Mucosa of descending colon (tissue), 3 donors: ENCODE data around the gene CCL24. TPM values are rescaled to one million over a fixed set of nuclear protein-coding genes. Genes with fewer than 3 reads are reported as not detected.
"Not testable (repeated sequence)": the region's sequence is repeated elsewhere in the genome, so short reads cannot be mapped to it uniquely, and the experiment has no call there.

Experiments
- ATAC-seq: fragments of 200-7000 bp; cut with Tn5 transposase; one replicate; pipeline ENCODE4 v1.9.1; 2020; ENCODE audit warnings: mild to moderate bottlenecking, moderate library complexity
- DNase-seq, 3 donors: peaks; one replicate each; pipeline ENCODE4 v3.0.0-alpha.2; 2020
- H3K36me3 ChIP-seq: fragments of 200-600 bp; one replicate; pipeline ENCODE4 v1.8.0; 2021; ENCODE audit warnings: low read depth, mild to moderate bottlenecking
- H3K4me1 ChIP-seq: fragments of 200-600 bp; one replicate; pipeline ENCODE4 v1.8.0; 2021; ENCODE audit warnings: low read depth, mild to moderate bottlenecking
- H3K4me3 ChIP-seq: fragments of 200-600 bp; one replicate; pipeline ENCODE4 v1.8.0; 2021; ENCODE audit warnings: mild to moderate bottlenecking
- H3K9me3 ChIP-seq: fragments of 200-600 bp; one replicate; pipeline ENCODE4 v1.8.0; 2021; ENCODE audit warnings: mild to moderate bottlenecking
- intact Hi-C, 2 donors: fragments of 100-400 bp; cut with DNase I in 1 of 2; cut with micrococcal nuclease in 1 of 2; formaldehyde crosslinking; loops; one replicate each; pipeline versions ENCODE4 v1.11.0 to v1.11.1; 2022; cut with DNase I, micrococcal nuclease
- total RNA-seq, 3 donors: library from RNA; stranded (reverse); fragmentation: NEBNext Ultra II Directional in 2 of 3; extraction: Animal tissue kit (Norgen Biotek cat#: 25700) in 2 of 3; gene quantifications; one replicate each; pipeline versions ENCODE4 v1.2.1 to v1.2.4, GENCODE V29; 2021 to 2023
- TF ChIP-seq, protein P1 (sequence below): fragments of 200-600 bp; IDR thresholded peaks from one replicate; pipeline ENCODE4 v1.8.0; 2022; ENCODE audit warnings: antibody characterized with exemption, mild to moderate bottlenecking
- donor health status: DM: no; HTN: no; CAD: no; lungs with moderate emphysema.
- donor health status: DM: no; HTN: no; CAD: no.
- donor health status: DM: no; HTN: yes; CAD: no.

Gene CCL24
- total RNA-seq, 3 donors from 2014 or later, result 3.4 to 25.6 (median 6.9) TPM

DNA sequence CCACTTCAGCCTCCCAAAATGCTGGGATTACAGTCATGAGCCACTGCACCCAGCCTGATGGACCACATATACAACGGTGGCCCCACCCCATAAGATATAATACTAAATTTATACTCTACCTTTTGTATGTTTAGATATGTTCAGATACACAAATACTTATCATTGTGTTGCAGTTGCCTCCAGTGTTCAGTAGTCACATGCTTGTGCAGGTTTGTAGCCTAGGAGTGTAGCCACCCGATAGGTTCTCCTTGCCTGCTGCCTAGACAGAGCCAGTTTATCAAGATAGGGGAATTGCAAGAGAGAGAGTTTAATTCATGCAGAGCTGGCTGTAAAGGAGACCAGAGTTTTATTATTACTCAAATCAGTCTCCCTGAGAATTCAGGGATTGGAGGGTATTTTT is 9.6 kb downstream of the CCL24 start:
- Histone ChIP-seq H3K4me3 (no peak overlapping the region), H3K9me3 (peaks cover 21% of the 10 kb centered on the region), H3K36me3 (no peaks in the 10 kb centered on the region), H3K4me1 (no peaks in the 10 kb centered on the region)
- TF ChIP-seq, protein P1, sequence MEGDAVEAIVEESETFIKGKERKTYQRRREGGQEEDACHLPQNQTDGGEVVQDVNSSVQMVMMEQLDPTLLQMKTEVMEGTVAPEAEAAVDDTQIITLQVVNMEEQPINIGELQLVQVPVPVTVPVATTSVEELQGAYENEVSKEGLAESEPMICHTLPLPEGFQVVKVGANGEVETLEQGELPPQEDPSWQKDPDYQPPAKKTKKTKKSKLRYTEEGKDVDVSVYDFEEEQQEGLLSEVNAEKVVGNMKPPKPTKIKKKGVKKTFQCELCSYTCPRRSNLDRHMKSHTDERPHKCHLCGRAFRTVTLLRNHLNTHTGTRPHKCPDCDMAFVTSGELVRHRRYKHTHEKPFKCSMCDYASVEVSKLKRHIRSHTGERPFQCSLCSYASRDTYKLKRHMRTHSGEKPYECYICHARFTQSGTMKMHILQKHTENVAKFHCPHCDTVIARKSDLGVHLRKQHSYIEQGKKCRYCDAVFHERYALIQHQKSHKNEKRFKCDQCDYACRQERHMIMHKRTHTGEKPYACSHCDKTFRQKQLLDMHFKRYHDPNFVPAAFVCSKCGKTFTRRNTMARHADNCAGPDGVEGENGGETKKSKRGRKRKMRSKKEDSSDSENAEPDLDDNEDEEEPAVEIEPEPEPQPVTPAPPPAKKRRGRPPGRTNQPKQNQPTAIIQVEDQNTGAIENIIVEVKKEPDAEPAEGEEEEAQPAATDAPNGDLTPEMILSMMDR, result no peak
- ATAC-seq (no peak), DNase-seq (no peak)
- intact Hi-C loops, result no loop called here

DNA sequence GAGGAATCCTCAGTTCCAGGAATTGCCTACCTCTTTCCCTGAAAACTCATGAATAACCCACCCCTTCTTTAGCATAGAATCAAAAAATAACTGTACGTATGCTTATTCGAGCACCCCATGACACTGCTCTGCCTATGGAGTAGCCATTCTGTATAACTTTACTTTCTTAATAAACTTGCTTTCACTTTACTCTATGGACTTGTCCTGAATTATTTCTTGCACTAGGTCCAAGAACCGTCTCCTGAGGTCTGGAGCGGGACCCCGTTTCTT is 11.1 kb downstream of the CCL24 start:
- H3K36me3 ChIP-seq, result no peaks in the 10 kb centered on the region
- intact Hi-C loops, result no loop called here
- no peak for ATAC-seq

DNA sequence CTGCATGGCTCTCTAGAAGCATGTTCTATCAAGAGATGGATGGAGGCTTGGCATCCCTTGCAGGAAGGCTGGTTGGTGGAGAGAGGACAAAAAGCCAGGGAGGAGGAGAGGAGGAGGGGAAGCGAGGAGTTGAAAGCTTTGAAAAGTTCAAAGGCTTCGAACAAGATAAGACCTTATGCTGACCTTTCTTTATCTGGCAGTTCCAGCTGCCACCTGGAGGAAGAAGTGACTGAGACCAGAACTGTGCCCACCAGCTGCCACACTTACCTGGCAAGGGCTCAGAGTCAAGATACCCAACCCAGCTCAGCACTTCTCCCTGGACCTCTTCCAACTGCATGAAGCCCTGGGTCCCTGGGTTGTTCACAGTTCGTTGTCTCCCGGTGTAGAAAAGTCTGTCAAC is 14.8 kb downstream of the CCL24 start:
- peak; percentile 85 for ATAC-seq
- H3K4me3 ChIP-seq, result no peak overlapping the region
- DNase-seq, result peak in 1 of 3 donors; percentile 43
- H3K4me1 ChIP-seq, result no peaks in the 10 kb centered on the region
- intact Hi-C loops, result no loop called here
- TF ChIP-seq, protein P1, result no peak
- H3K36me3 ChIP-seq, result no peaks in the 10 kb centered on the region
- no peaks in the 10 kb centered on the region for H3K9me3 ChIP-seq

More for the DNA sequence above, 11.1 kb downstream of the CCL24 start:
- Histone ChIP-seq H3K4me3 (no peak overlapping the region), H3K9me3 (peaks cover 20% of the 10 kb centered on the region), H3K4me1 (no peaks in the 10 kb centered on the region)
- TF ChIP-seq, protein P1, result no peak
- no peak for DNase-seq

DNA sequence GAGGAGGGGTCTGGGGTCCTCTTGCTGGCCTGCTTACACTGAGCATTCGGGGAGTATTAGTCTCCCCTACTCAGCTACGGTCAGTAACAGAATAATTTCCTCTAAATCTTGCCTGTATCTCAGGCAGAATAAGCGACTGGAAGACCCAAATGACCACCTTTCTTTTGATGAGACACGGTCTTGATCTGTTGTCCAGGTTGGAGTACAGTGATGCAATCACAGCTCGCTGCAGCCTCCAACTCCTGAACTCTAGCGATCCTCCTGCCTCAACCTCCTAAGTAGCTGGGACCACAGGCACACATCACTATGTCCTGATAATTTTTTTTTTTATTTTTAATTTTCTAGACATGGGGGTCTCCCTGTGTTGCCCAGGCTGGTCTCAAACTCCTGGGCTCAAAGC is 17.2 kb downstream of the CCL24 start:
- Histone ChIP-seq H3K36me3 (no peaks in the 10 kb centered on the region), H3K4me1 (peaks cover 5% of the 10 kb centered on the region), H3K9me3 (no peaks in the 10 kb centered on the region), H3K4me3 (no peak overlapping the region)
- intact Hi-C loops, result no loop called here
- TF ChIP-seq, protein P1, result no peak
- no peak for ATAC-seq
- DNase-seq, result no peak

DNA sequence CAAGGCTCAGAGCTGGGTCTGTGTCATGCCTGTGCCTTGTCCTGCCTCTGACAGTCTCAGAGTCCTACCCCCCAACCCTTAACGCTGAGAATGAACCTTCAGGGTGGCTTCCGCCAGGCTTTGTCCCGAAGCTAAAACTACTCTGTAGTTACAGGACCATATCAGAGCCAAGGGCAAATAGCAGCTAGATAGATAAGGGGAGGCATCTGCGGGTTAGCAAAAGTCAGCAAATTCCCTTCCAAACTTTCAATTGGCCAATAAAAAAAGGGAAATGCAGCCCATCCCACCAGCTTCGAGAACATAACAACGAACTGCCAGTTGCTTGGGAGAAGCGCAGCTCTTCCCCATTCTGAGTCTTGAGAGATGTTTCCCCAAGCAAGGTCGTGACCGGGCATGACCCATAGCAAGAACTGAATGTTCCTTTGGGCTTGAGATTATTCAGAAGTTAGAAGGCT is 17.7 kb downstream of the CCL24 start:
- Histone ChIP-seq H3K36me3 (no peaks in the 10 kb centered on the region), H3K4me1 (peaks cover 9% of the 10 kb centered on the region), H3K4me3 (no peak overlapping the region), H3K9me3 (no peaks in the 10 kb centered on the region)
- ATAC-seq, result no peak
- DNase-seq, result peak in 1 of 3 donors; percentile 39
- intact Hi-C loops, result no loop called here
- TF ChIP-seq, protein P1, result no peak

DNA sequence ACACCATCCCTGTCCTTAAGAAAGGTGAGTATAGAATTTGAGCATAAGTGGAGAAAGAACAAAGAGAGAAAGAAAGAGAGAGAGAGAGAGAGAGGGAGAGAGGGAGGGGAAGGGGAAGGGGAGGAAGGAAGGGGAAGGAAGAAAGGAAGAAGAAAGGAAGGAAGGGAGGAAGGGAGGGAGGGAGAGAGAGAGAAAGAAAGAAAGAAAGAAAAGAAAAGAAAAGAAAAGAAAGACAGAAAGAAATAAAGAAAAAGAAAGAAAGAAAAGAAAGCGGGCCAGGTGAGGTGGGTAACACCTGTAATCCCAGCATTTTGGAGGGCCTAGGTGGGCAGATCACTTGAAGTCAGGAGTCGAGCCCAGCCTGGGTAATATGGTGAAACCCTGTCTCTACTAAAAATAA is 19.9 kb downstream of the CCL24 start:
- TF ChIP-seq, protein P1, result no peak
- Histone ChIP-seq H3K4me3 (no peak overlapping the region), H3K9me3 (no peaks in the 10 kb centered on the region), H3K36me3 (no peaks in the 10 kb centered on the region), H3K4me1 (peaks cover 9% of the 10 kb centered on the region)
- intact Hi-C loops, result no loop called here
- ATAC-seq (no peak), DNase-seq (no peak)

DNA sequence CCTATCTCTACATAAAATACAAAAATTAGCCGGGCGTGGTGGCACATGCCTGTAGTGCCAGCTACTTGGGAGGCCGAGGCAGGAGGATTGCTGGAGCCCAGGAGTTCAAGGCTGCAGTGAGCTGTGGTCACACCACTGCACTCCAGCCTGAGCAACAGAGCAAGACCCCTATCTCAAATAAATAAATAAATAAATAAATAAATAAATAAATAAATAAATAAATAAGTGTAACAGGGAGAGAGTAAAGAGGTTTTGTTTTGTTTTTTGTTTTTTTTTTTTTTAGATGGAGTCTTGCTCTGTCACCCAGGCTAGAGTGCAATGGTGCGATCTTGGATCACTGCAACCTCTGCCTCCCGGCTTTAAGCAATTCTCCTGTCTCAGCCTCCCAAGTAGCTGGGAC is 21.0 kb downstream of the CCL24 start:
- ATAC-seq, intact Hi-C loops, H3K36me3 ChIP-seq, DNase-seq, H3K4me1 ChIP-seq, H3K4me3 ChIP-seq, H3K9me3 ChIP-seq: not testable (repeated sequence)
